SK-N-SH (cell line): ENCODE measurements around the gene OR8B4. TPM values are rescaled to one million over a fixed set of nuclear protein-coding genes. Genes with fewer than 3 reads are reported as not detected.
"Not testable (repeated sequence)": the region's sequence is repeated elsewhere in the genome, so short reads cannot be mapped to it uniquely, and the experiment has no call there.

Experiments used
- CTCF ChIA-PET: fragments of 300-600, 350-600 bp; formaldehyde crosslinking; extraction: SDS; loops from one replicate; lab custom pipeline; 2021; lab: Yijun Ruan, JAX
- POLR2A ChIA-PET: fragments of 350-600 bp; sonication (Branson Sonifier 250); formaldehyde crosslinking; extraction: SDS; loops from one replicate; lab custom pipeline; 2020; ENCODE audit warnings: antibody characterized with exemption, inconsistent platforms; lab: Yijun Ruan, JAX
- DNase-seq: peaks from one replicate; pipeline ENCODE4 v3.0.0; 2012
- H2AFZ ChIP-seq: fragments of 200-600 bp; sonication (generic); 2 replicates; pipeline ENCODE4 v1.8.1; 2016; ENCODE audit warnings: antibody characterized with exemption, mild to moderate bottlenecking, low read depth
- H3F3A ChIP-seq: fragments of 200-600 bp; sonication (generic); replicated peaks from 2 replicates; pipeline ENCODE3; 2016; ENCODE audit warnings: antibody characterized with exemption, mild to moderate bottlenecking; ENCODE audit not compliant: insufficient read depth
- H3K27ac ChIP-seq, 2 experiments: fragments of 200-500 bp in 1 of 2; fragments of 200-600 bp in 1 of 2; sonication (Bioruptor generic) in 1 of 2; sonication (generic), shearing (Covaris generic) in 1 of 2; 2 replicates each; pipeline versions ENCODE4 v1.5.1 to v1.6.1; 2014 to 2016; ENCODE audit warnings: low read depth in 2 of 2, inconsistent platforms in 1 of 2, low read length in 1 of 2, mild to moderate bottlenecking in 1 of 2, mixed read lengths in 1 of 2
- H3K27me3 ChIP-seq: fragments of 200-600 bp; sonication (generic), shearing (Covaris generic); 2 replicates; pipeline ENCODE4 v1.6.1; 2016; ENCODE audit warnings: mixed run types; ENCODE audit not compliant: insufficient read depth
- H3K36me3 ChIP-seq, 2 experiments: fragments of 200-500 bp in 1 of 2; fragments of 200-600 bp in 1 of 2; sonication (Bioruptor generic) in 1 of 2; sonication (generic) in 1 of 2; replicated peaks in 1 of 2; 2 replicates each; pipeline versions ENCODE3 to v1.5.1; 2014 to 2016; ENCODE audit warnings: low read length in 1 of 2, mild to moderate bottlenecking in 1 of 2; ENCODE audit not compliant: insufficient read depth in 2 of 2, control insufficient read depth in 1 of 2
- H3K4me1 ChIP-seq, 2 experiments: fragments of 200-500 bp in 1 of 2; fragments of 200-600 bp in 1 of 2; sonication (Bioruptor generic) in 1 of 2; sonication (generic), shearing (Covaris generic) in 1 of 2; 2 replicates each; pipeline versions ENCODE4 v1.5.1 to v1.6.1; 2014 to 2016; ENCODE audit warnings: low read depth in 1 of 2, low read length in 1 of 2, mixed run types in 1 of 2; ENCODE audit not compliant: insufficient read depth in 2 of 2, control insufficient read depth in 1 of 2
- H3K4me2 ChIP-seq: fragments of 200-600 bp; sonication (generic), shearing (Covaris generic); 2 replicates; pipeline ENCODE4 v1.6.1; 2017; ENCODE audit warnings: mixed run types
- H3K4me3 ChIP-seq, 2 experiments: fragments of 200-500 bp in 1 of 2; fragments of 200-600 bp in 1 of 2; sonication (Bioruptor generic) in 1 of 2; sonication (generic), shearing (Covaris generic) in 1 of 2; 2 replicates each; pipeline versions ENCODE4 v1.5.1 to v1.8.1; 2014 to 2016; ENCODE audit warnings: low read depth in 2 of 2, inconsistent platforms in 1 of 2, low read length in 1 of 2, mild to moderate bottlenecking in 1 of 2, mixed read lengths in 1 of 2, moderate library complexity in 1 of 2
- H3K79me2 ChIP-seq: fragments of 200-600 bp; sonication (generic); 2 replicates; pipeline ENCODE4 v1.8.1; 2017; ENCODE audit warnings: mild to moderate bottlenecking; ENCODE audit not compliant: insufficient read depth
- H3K9ac ChIP-seq: fragments of 200-600 bp; sonication (generic); 2 replicates; pipeline ENCODE4 v1.6.1; 2017; ENCODE audit warnings: mixed run types
- H3K9me2 ChIP-seq: fragments of 200-600 bp; sonication (generic); 2 replicates; pipeline ENCODE4 v1.6.1; 2017; ENCODE audit warnings: mixed run types
- H3K9me3 ChIP-seq: fragments of 200-600 bp; sonication (generic); 2 replicates; pipeline ENCODE4 v1.6.1; 2017; ENCODE audit warnings: mixed run types, mild to moderate bottlenecking, moderate library complexity
- H4K20me1 ChIP-seq: fragments of 200-600 bp; sonication (generic); 2 replicates; pipeline ENCODE4 v1.6.1; 2017; ENCODE audit warnings: mild to moderate bottlenecking, mixed run types; ENCODE audit not compliant: insufficient read depth
- ELF1 ChIP-seq: IDR thresholded peaks from 2 replicates; pipeline ENCODE4 v1.4.0; 2012
- EP300 ChIP-seq, 2 experiments: IDR thresholded peaks; 2 replicates each; pipeline versions ENCODE4 v1.4.0 to v1.6.1; 2012; ENCODE audit warnings: borderline replicate concordance in 1 of 2, low read depth in 1 of 2, low read length in 1 of 2
- EZH2phosphoT487 ChIP-seq: fragments of 200-600 bp; sonication (generic); IDR thresholded peaks from 2 replicates; pipeline ENCODE4 v1.6.1; 2017; ENCODE audit warnings: low read depth, mixed run types, mild to moderate bottlenecking, antibody characterized with exemption, moderate library complexity, borderline replicate concordance
- FOXJ3 ChIP-seq: sonication (generic); formaldehyde crosslinking; IDR thresholded peaks from 2 replicates; pipeline ENCODE4 v1.5.1; 2020; ENCODE audit warnings: mild to moderate bottlenecking, missing genetic modification reagents
- FOXM1 ChIP-seq: IDR thresholded peaks from 2 replicates; pipeline ENCODE4 v1.4.0; 2012; ENCODE audit warnings: low read depth, mild to moderate bottlenecking
- IRF3 ChIP-seq: fragments of 150-350 bp; IDR thresholded peaks from 2 replicates; pipeline ENCODE4 v1.6.1; 2016; ENCODE audit warnings: mild to moderate bottlenecking, low read depth, low read length
- JUND ChIP-seq: IDR thresholded peaks from 2 replicates; pipeline ENCODE4 v1.4.0; 2012
- NRF1 ChIP-seq: IDR thresholded peaks from 2 replicates; pipeline ENCODE4 v1.6.1; 2012; ENCODE audit warnings: low read depth, mild to moderate bottlenecking, low read length
- RCOR1 ChIP-seq: fragments of 150-350 bp; IDR thresholded peaks from 2 replicates; pipeline ENCODE4 v1.6.1; 2017; ENCODE audit warnings: antibody characterized with exemption, low read length
- REST ChIP-seq: IDR thresholded peaks from 2 replicates; pipeline ENCODE4 v1.6.1; 2012; ENCODE audit warnings: mild to moderate bottlenecking, low read depth, low read length, moderate library complexity
- RXRA ChIP-seq: IDR thresholded peaks from 2 replicates; pipeline ENCODE4 v1.4.0; 2012; ENCODE audit warnings: low read depth, mild to moderate bottlenecking, borderline replicate concordance
- SMC3 ChIP-seq: IDR thresholded peaks from 2 replicates; pipeline ENCODE4 v1.6.1; 2012; ENCODE audit warnings: low read depth, low read length, improper control_type of control experiment
- WGBS: methylation state at CpG from one replicate; pipeline ENCODE4 v1.1.6; 2017; ENCODE audit warnings: low lambda C conversion rate; 5-methylcytosine and 5-hydroxymethylcytosine counted together
- polyA plus RNA-seq, 3 experiments: library from polyadenylated mRNA; depleted of rRNA; stranded (reverse); fragments of >200 nt; gene quantifications; 2 replicates each; pipeline ENCODE4 v1.2.3, GENCODE V29; 2012

The OR8B4 gene
- polyA plus RNA-seq, 1 of the 3 experiments (the other 2 are of a cell fraction), result not detected

DNA sequence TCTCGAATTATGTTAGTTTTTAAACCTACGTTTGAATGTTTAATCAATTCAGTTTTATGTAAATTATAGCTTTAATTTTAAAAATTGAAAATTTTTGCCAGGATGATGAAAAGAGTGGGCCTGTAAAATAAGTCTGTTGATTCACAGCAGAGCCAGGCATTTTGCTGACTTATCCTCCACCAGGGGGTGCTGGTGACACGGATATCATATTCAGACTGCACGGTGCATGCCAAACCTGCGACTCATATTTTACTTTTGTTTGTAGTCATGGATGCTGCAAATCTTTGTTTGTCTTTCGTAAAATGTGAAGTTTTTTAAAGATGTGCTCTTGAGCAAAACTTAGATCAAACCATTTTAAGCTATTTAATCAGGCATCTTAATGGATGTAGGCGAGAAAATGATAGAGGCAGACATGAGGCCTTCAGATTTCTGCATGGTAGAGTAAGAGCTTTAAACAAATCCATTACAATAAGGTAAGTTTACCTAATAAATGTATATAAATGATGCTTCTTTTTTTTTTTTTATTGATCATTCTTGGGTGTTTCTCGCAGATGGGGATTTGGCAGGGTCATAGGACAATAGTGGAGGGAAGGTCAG, 22.2 kb downstream of the OR8B4 start (continued):
- TF ChIP-seq REST, result no peak
- no peak for TF ChIP-seq IRF3

- CTCF ChIA-PET, result interaction anchor here (0.6 kb wide), 1 partner anchor 49 kb away, joined by 3 read pairs; no protein-coding TSS in a partner anchor
- no peaks in the 10 kb centered on the region for H3K4me1 ChIP-seq
Measured at GRCh38 chr11:124398924-124399323, 25.7 kb downstream of the OR8B4 start, which contains the start of gene OR8B3. OR8B3 (minus strand) TSS chr11:124399024; CDS start chr11:124397351, 1,673 bp downstream.

GRCh38 chr11:124396847-124397246, 27.8 kb downstream of the OR8B4 start:
- whole genome bisulfite sequencing, result 0% methylated on average over 2 of the region's 4 CpGs
- H3K9me3 ChIP-seq, CTCF ChIA-PET, H3F3A ChIP-seq, POLR2A ChIA-PET, H3K27ac ChIP-seq, DNase-seq, H2AFZ ChIP-seq, H3K4me3 ChIP-seq, H3K36me3 ChIP-seq, H3K9ac ChIP-seq, H3K27me3 ChIP-seq, H4K20me1 ChIP-seq, H3K4me1 ChIP-seq, H3K9me2 ChIP-seq, H3K79me2 ChIP-seq, H3K4me2 ChIP-seq: not testable (repeated sequence)

More at GRCh38 chr11:124398924-124399323, 25.7 kb downstream of the OR8B4 start, which contains the start of gene OR8B3:
- no peak within 1 kb of the TSS for H2AFZ ChIP-seq
- no peaks in the 10 kb centered on the region for H3K9me2 ChIP-seq
- H3K9me3 ChIP-seq, result no peaks in the 10 kb centered on the region
- no peaks in the 10 kb centered on the region for H3K36me3 ChIP-seq
- POLR2A ChIA-PET, result no interaction called here
- H3K4me3 ChIP-seq, result no peak within 1 kb of the TSS
- H3K4me2 ChIP-seq, result no peak within 1 kb of the TSS
- H3K27me3 ChIP-seq, result no peaks in the 10 kb centered on the region
- H3K9ac ChIP-seq, result no peak within 1 kb of the TSS
- DNase-seq, result no peak
- no peak within 1 kb of the TSS for H3K27ac ChIP-seq
- no peaks in the 10 kb centered on the region for H3F3A ChIP-seq
- H3K79me2 ChIP-seq, result no peaks in the 10 kb centered on the region
- H4K20me1 ChIP-seq, result no peaks in the 10 kb centered on the region
- TF ChIP-seq FOXJ3 (CRISPR knock-in tag), result no peak
- no peak for TF ChIP-seq EP300 (IDR thresholded peaks at IDR 0.05; ENCODE audit: borderline replicate concordance in 1 of 2, low read depth in 1 of 2, low read length in 1 of 2)
- no peak for TF ChIP-seq RXRA
- no peak for TF ChIP-seq ELF1
- TF ChIP-seq FOXM1, result no peak
- TF ChIP-seq REST, result no peak
- TF ChIP-seq RCOR1, result no peak
- no peak for TF ChIP-seq IRF3
- no peak for TF ChIP-seq NRF1
- TF ChIP-seq SMC3, result no peak
- TF ChIP-seq JUND, result no peak
- TF ChIP-seq EZH2phosphoT487, result no peak
